ENCODE data around the gene SSUH2.

SSUH2 gene

GRCh38 chr3:8579943-8580342 is 64.7 kb downstream of the SSUH2 start:
- DNase-seq, result no peak

GRCh38 chr3:8579096-8579495 is 65.5 kb downstream of the SSUH2 start:
- DNase-seq, result peak in 1 of 4 experiments; percentile 6

GRCh38 chr3:8578282-8578681 is 66.3 kb downstream of the SSUH2 start:
- DNase-seq, result no peak

GRCh38 chr3:8576841-8577571 is 67.6 kb downstream of the SSUH2 start:
- DNase-seq, result no peak

- DNase-seq, result no peak
Observed at GRCh38 chr3:8576436-8576835, 68.2 kb downstream of the SSUH2 start.

GRCh38 chr3:8575364-8576104 is 69.1 kb downstream of the SSUH2 start:
- DNase-seq, result no peak

GRCh38 chr3:8574670-8575322 is 69.8 kb downstream of the SSUH2 start:
- DNase-seq, result no peak

GRCh38 chr3:8574040-8574669 is 70.4 kb downstream of the SSUH2 start:
- DNase-seq, result no peak

- DNase-seq, result no peak
Observed at GRCh38 chr3:8573342-8573926, 71.2 kb downstream of the SSUH2 start.

- peak; percentile 12 to 64 (median 60) for DNase-seq
Observed at GRCh38 chr3:8571256-8571655, 73.3 kb downstream of the SSUH2 start.

Data from suppressor macrophage (primary cell).